PFSK-1 (cell line): ENCODE results near the gene KRT35.

Source experiments
- POLR2AphosphoS5 ChIP-seq: IDR thresholded peaks from 2 replicates; pipeline ENCODE4 v1.6.1; 2012; ENCODE audit warnings: low read depth, mild to moderate bottlenecking, control low read depth, low read length, moderate library complexity
- REST ChIP-seq, 2 experiments: IDR thresholded peaks; 2 replicates each; pipeline versions ENCODE4 v1.6.1 to v1.8.0; 2011 to 2012; ENCODE audit warnings: low read depth in 2 of 2, low read length in 2 of 2, control low read depth in 1 of 2, inconsistent platforms in 1 of 2, mild to moderate bottlenecking in 1 of 2, moderate library complexity in 1 of 2; ENCODE audit not compliant: insufficient read depth in 1 of 2
- SIN3A ChIP-seq: IDR thresholded peaks from 2 replicates; pipeline ENCODE4 v1.6.1; 2012; ENCODE audit warnings: mild to moderate bottlenecking, low read length, moderate library complexity, borderline replicate concordance; ENCODE audit not compliant: insufficient read depth
- TAF1 ChIP-seq: IDR thresholded peaks from 2 replicates; pipeline ENCODE4 v1.6.1; 2012; ENCODE audit warnings: low read length, control low read depth, borderline replicate concordance; ENCODE audit not compliant: insufficient read depth

GRCh38 chr17:41528959-41529353 lies 48.0 kb upstream of the KRT35 start:
- TF ChIP-seq REST (IDR thresholded peaks at IDR 0.05; ENCODE audit: insufficient read depth in 1 of 2, low read depth in 2 of 2, low read length in 2 of 2) (no peak), TAF1 (no peak), SIN3A (no peak), POLR2AphosphoS5 (no peak)
